NCI-H345 treated with DMSO at 0.1 percent for 48 hours (cell line): ENCODE data around the gene SF3B3.
"Not testable (repeated sequence)": the region's sequence is repeated elsewhere in the genome, so short reads cannot be mapped to it uniquely, and the experiment has no call there.

ENCODE experiments used
- DNase-seq: peaks from one replicate; lab custom pipeline; 2025; ENCODE audit not compliant: unreplicated experiment; lab: John Stamatoyannopoulos, UW

Gene SF3B3

DNA sequence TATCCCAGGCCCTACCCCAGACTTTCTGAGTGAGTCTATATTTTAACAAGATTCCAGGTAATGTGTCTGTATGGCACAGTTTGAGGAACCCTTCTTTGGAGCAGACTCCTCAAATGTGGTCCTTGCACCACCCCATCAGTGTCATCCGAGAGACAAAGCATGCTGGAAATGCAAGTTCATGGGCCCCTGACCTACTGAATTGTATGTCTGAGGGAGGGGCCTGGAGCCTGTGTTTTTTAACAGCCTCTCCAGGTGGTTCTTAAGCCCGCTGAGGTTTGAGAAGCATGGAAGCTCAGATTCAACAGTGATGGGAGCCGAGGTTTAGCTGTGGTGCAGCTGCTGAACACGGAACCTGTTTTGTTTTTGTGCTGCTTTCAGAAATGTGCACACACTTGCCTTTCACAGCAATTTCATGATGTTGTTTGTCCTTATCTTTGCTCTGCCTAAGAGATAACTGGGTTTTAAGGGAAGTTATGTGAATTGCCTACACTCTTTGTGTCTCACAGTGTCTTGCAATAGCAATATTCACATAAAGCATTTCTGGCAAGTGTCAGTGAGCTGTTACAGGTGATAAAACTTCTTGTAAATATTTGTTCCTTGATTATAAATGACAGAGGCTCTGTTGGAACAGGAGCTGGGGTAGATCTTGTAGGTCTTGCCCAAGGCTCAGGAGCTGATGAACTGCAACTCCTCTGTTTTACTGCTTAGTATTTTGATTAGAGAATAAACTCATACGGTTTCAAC, 90.8 kb downstream of the SF3B3 start:
- no peak for DNase-seq

DNA sequence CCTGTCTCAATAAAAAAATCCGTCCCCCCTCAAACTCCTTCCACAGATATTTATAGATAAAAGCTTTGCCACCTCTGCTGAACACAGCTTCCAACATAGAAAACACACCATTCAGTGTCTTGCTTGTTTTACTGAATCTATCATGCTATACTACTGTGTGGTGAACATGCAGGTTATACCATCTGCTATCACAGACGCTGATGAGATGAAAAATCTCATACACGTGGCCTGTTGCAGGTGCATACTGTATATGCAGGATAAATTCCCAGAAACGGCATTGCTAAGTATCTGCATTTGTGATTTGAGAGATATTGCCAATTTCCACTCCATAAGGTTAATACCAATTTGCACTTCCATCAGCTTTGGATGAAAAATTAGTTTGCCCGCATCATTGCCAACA, 92.3 kb downstream of the SF3B3 start:
- DNase-seq = no peak

DNA sequence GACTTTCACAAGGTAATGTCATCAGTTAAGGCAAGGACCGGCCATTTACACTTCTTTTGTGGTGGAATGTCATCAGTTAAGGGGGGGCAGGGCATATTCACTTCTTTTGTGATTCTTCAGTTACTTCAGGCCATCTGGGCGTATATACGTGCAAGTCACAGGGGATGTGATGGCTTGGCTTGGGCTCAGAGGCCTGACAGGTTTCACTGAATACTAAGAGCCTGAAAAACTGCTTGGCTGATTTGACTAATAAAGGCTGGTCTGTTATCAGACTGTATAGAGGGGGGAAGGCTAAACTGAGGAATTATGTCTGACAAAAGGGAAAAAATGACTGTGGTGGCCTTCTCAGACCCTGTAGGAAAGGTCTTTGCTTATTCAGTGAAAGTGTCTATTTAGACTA, 98.2 kb downstream of the SF3B3 start:
- DNase-seq = not testable (repeated sequence)
